Stimulated activated CD8-positive, alpha-beta memory T cell treated with anti-CD3 and anti-CD28 coated beads, Interleukin-12 subunit alpha, Interleukin-12 subunit beta, amount 100 ng/mL, for 1 hour (primary cell): ENCODE measurements around the gene TRIM42.

Experiments used
- DNase-seq: peaks from one replicate; pipeline ENCODE4 v3.0.0-alpha.2; 2020; ENCODE audit warnings: low read depth

Gene TRIM42

GRCh38 chr3:140710711-140711389 is 33.0 kb downstream of the TRIM42 start:
- DNase-seq = no peak

GRCh38 chr3:140711390-140712035 is 33.6 kb downstream of the TRIM42 start:
- DNase-seq = no peak

- no peak for DNase-seq
Observed at GRCh38 chr3:140712301-140712700, 34.4 kb downstream of the TRIM42 start.

- DNase-seq = no peak
Observed at GRCh38 chr3:140715035-140715434, 37.2 kb downstream of the TRIM42 start.

GRCh38 chr3:140717921-140718320 is 40.1 kb downstream of the TRIM42 start:
- no peak for DNase-seq

- DNase-seq = no peak
Observed at GRCh38 chr3:140719841-140720614, 42.2 kb downstream of the TRIM42 start.

GRCh38 chr3:140723576-140723975 is 45.7 kb downstream of the TRIM42 start:
- DNase-seq = no peak

- DNase-seq = no peak
Observed at GRCh38 chr3:140724856-140725812, 47.3 kb downstream of the TRIM42 start.

GRCh38 chr3:140726066-140726465 is 48.2 kb downstream of the TRIM42 start:
- no peak for DNase-seq

- no peak for DNase-seq
Observed at GRCh38 chr3:140727886-140728285, 50.0 kb downstream of the TRIM42 start.

GRCh38 chr3:140731440-140732119 is 53.7 kb downstream of the TRIM42 start:
- DNase-seq = no peak

- DNase-seq = no peak
Observed at GRCh38 chr3:140733623-140734022, 55.8 kb downstream of the TRIM42 start.

GRCh38 chr3:140736863-140737460 is 59.1 kb downstream of the TRIM42 start:
- DNase-seq = no peak

- DNase-seq = no peak
Observed at GRCh38 chr3:140742116-140742515, 64.3 kb downstream of the TRIM42 start.

- DNase-seq = no peak
Observed at GRCh38 chr3:140748171-140748570, 70.3 kb downstream of the TRIM42 start.

GRCh38 chr3:140748903-140749302 is 71.0 kb downstream of the TRIM42 start:
- DNase-seq = no peak
